Measurements from ENCODE around the gene BHLHE40. TPM values are rescaled to one million over a fixed set of nuclear protein-coding genes. Genes with fewer than 3 reads are reported as not detected.

BHLHE40 gene
- total and polyA plus RNA-seq, 2 of the 8 experiments (the other 6 are each of a cell fraction or from before 2014, with no cell fraction given), result 1.5 to 2.2 TPM

- H3K18ac ChIP-seq (ENCODE audit: extremely low read depth, low read length), result no peak overlapping the region
- H4K91ac ChIP-seq (replicated peaks; ENCODE audit: insufficient read length, low read length), result no peak overlapping the region
- H3K9ac ChIP-seq (replicated peaks in 1 of 4; ENCODE audit: extremely low read depth in 1 of 4, low read depth in 3 of 4, low read length in 3 of 4), result no peak overlapping the region
- H3K27ac ChIP-seq (ENCODE audit: low read depth, low read length), result no peak overlapping the region
- no peak overlapping the region for H2BK5ac ChIP-seq (ENCODE audit: low read depth, low read length)
- POLR2A ChIA-PET (ENCODE audit: partially characterized antibody), result interaction anchor here (0.6 kb wide), 1 partner anchor 324 kb away, joined by 3 read pairs; no protein-coding TSS in a partner anchor
- peaks cover 6 to 11% (median 8%) of the 10 kb centered on the region in 4 experiments; a peak in 6 of 7 replicates for H3K4me1 ChIP-seq (replicated peaks in 1 of 4; ENCODE audit: control insufficient read depth in 3 of 4, insufficient read depth in 4 of 4, low read length in 3 of 4)
- H3K14ac ChIP-seq (ENCODE audit: insufficient read length), result no peak overlapping the region
- no peaks in the 10 kb centered on the region for H3K79me2 ChIP-seq (ENCODE audit: control insufficient read depth in 1 of 2, insufficient read depth in 2 of 2, low read length in 2 of 2)
- WGBS, 2 experiments (ENCODE audit: extremely low coverage in 1 of 2, insufficient coverage in 1 of 2, insufficient read length in 1 of 2, insufficient replicate concordance in 2 of 2, low coverage in 1 of 2, low lambda C conversion rate in 2 of 2, missing lambda C conversion rate in 1 of 2), result 75% methylated on average over 3 of the region's 3 CpGs; no CpG with 5 or more reads in 1 of the 2 experiments
- no peaks in the 10 kb centered on the region for H3K36me3 ChIP-seq (ENCODE audit: control insufficient read depth in 2 of 4, insufficient read depth in 4 of 4, low read length in 3 of 4)
- H4K20me1 ChIP-seq (replicated peaks in 1 of 2; ENCODE audit: control insufficient read depth in 1 of 2, insufficient read depth in 2 of 2, low read length in 2 of 2), result peaks cover 0 to 2% of the 10 kb centered on the region in 2 experiments
- H3K79me1 ChIP-seq (ENCODE audit: low read depth, low read length), result no peaks in the 10 kb centered on the region
- H2BK15ac ChIP-seq (ENCODE audit: low read length), result no peak overlapping the region
- no peak overlapping the region for H3K4ac ChIP-seq (replicated peaks; ENCODE audit: insufficient read length, low read depth, low read length)
- H2BK20ac ChIP-seq (ENCODE audit: low read length), result no peak overlapping the region
- H3K23ac ChIP-seq (ENCODE audit: insufficient read length), result no peak overlapping the region
- H3K56ac ChIP-seq (replicated peaks; ENCODE audit: insufficient read length, low read depth, low read length), result no peak overlapping the region
- peaks cover 22% of the 10 kb centered on the region for H3K23me2 ChIP-seq (ENCODE audit: low read depth, low read length)
- no peak overlapping the region for H4K8ac ChIP-seq (ENCODE audit: extremely low read depth, insufficient read depth, low read length)
- CTCF ChIA-PET (ENCODE audit: partially characterized antibody), result interaction anchor here (0.6 to 4.8 kb wide), 19 partner anchors 9 to 481 kb away, joined by 3 to 24 read pairs (median 4); no protein-coding TSS in a partner anchor
- H3K4me3 ChIP-seq (ENCODE audit: extremely low read depth in 1 of 4, insufficient read depth in 2 of 4, low read depth in 3 of 4, low read length in 4 of 4), result no peak overlapping the region
- no peak overlapping the region for H2BK12ac ChIP-seq (ENCODE audit: low read depth, low read length)
- no peak for FAIRE-seq
- no peaks in the 10 kb centered on the region for H3K9me3 ChIP-seq (ENCODE audit: insufficient read depth in 2 of 2, low read depth in 1 of 2, low read length in 1 of 2)
- H2AFZ ChIP-seq (ENCODE audit: low read length), result no peak overlapping the region
- no peak overlapping the region for H2BK120ac ChIP-seq (replicated peaks; ENCODE audit: low read depth, low read length)
- TF ChIP-seq CHD1 (IDR thresholded peaks at IDR 0.05; ENCODE audit: low read depth, low read length) (no peak), FOSL1 (IDR thresholded peaks at IDR 0.05; ENCODE audit: insufficient read depth, low read depth, low read length) (no peak), SIN3A (conservative IDR thresholded peaks at IDR 0.05 in 1 of 2, IDR thresholded peaks at IDR 0.05 in 1 of 2; ENCODE audit: low read depth in 1 of 2, low read length in 2 of 2) (no peak), PHF8 (conservative IDR thresholded peaks at IDR 0.05; ENCODE audit: low read depth, low read length) (no peak), ASH2L (IDR thresholded peaks at IDR 0.05; ENCODE audit: low read length) (no peak), BCL11A (IDR thresholded peaks at IDR 0.05; ENCODE audit: low read depth in 2 of 2, low read length in 2 of 2) (no peak)
- H3K4me2 ChIP-seq (ENCODE audit: insufficient read depth in 1 of 2, low read depth in 2 of 2, low read length in 2 of 2), result no peak overlapping the region; a peak in 2 of 4 replicates
- H4K5ac ChIP-seq (ENCODE audit: insufficient read length, low read depth, low read length), result no peak overlapping the region
- H2AK5ac ChIP-seq (ENCODE audit: low read depth, low read length), result no peak overlapping the region
- DNase-seq (ENCODE audit: low read depth in 1 of 2, low spot score in 2 of 2), result no peak
- peaks cover 4 to 42% (median 26%) of the 10 kb centered on the region in 4 experiments for H3K27me3 ChIP-seq (replicated peaks in 1 of 4; ENCODE audit: control insufficient read depth in 3 of 4, extremely low read depth in 1 of 4, insufficient read depth in 3 of 4, low read length in 3 of 4)
Observed at GRCh38 chr3:4981294-4981664, 2.0 kb downstream of the BHLHE40 start.
